Mesenchymal stem cell (in vitro differentiated cells and primary cell): Measurements from ENCODE around the gene TMEM45A.

Experiments
- DNase-seq: peaks from one replicate; pipeline ENCODE4 v3.0.0-alpha.2; 2013
- H2AFZ ChIP-seq: one replicate; pipeline ENCODE4 v1.6.1; 2013; ENCODE audit warnings: low read depth, mild to moderate bottlenecking, control low read depth, inconsistent platforms, low read length, moderate library complexity
- H2AK5ac ChIP-seq: 2 replicates; pipeline ENCODE4 v1.6.1; 2013; ENCODE audit warnings: low read length, moderate library complexity, mild to moderate bottlenecking, inconsistent platforms; ENCODE audit not compliant: severe bottlenecking
- H2BK120ac ChIP-seq: one replicate; pipeline ENCODE4 v1.6.1; 2013; ENCODE audit warnings: low read depth, mild to moderate bottlenecking, inconsistent platforms, low read length, moderate library complexity
- H2BK12ac ChIP-seq, 2 experiments: one replicate each; pipeline ENCODE4 v1.6.1; 2013; ENCODE audit warnings: inconsistent platforms in 2 of 2, low read length in 2 of 2, mild to moderate bottlenecking in 2 of 2, moderate library complexity in 2 of 2, control low read depth in 1 of 2
- H2BK15ac ChIP-seq: one replicate; pipeline ENCODE4 v1.6.1; 2013; ENCODE audit warnings: mild to moderate bottlenecking, low read depth, inconsistent platforms; ENCODE audit not compliant: poor library complexity, severe bottlenecking
- H2BK5ac ChIP-seq: 2 replicates; pipeline ENCODE4 v1.6.1; 2013; ENCODE audit warnings: low read depth, mild to moderate bottlenecking, low read length, control low read depth, inconsistent platforms; ENCODE audit not compliant: poor library complexity, severe bottlenecking
- H3K14ac ChIP-seq, 2 experiments: one replicate each; pipeline ENCODE4 v1.6.1; 2013; ENCODE audit warnings: inconsistent platforms in 2 of 2, low read length in 2 of 2, control low read depth in 1 of 2, mild to moderate bottlenecking in 1 of 2, moderate library complexity in 1 of 2
- H3K18ac ChIP-seq, 2 experiments: one replicate each; pipeline ENCODE4 v1.6.1; 2013; ENCODE audit warnings: inconsistent platforms in 2 of 2, low read length in 2 of 2, control low read depth in 1 of 2, low read depth in 1 of 2, mild to moderate bottlenecking in 1 of 2
- H3K23ac ChIP-seq, 2 experiments: one replicate each; pipeline ENCODE4 v1.6.1; 2013; ENCODE audit warnings: inconsistent platforms in 2 of 2, low read length in 2 of 2, mild to moderate bottlenecking in 2 of 2, moderate library complexity in 2 of 2, control low read depth in 1 of 2
- H3K27ac ChIP-seq: 2 replicates; pipeline ENCODE4 v1.5.1; 2013; ENCODE audit warnings: mild to moderate bottlenecking, moderate library complexity, low read length, control low read depth, inconsistent platforms; ENCODE audit not compliant: poor library complexity, severe bottlenecking
- H3K27me3 ChIP-seq, 2 experiments: 2 replicates each; pipeline versions ENCODE4 v1.6.1 to v1.7.0; 2013; ENCODE audit warnings: low read length in 2 of 2, mild to moderate bottlenecking in 2 of 2, moderate library complexity in 2 of 2, control low read depth in 1 of 2, inconsistent platforms in 1 of 2; ENCODE audit not compliant: control insufficient read depth in 1 of 2, insufficient read depth in 1 of 2
- H3K36me3 ChIP-seq, 2 experiments: 2 replicates each; pipeline versions ENCODE4 v1.6.1 to v1.7.0; 2013; ENCODE audit warnings: low read length in 2 of 2, control low read depth in 1 of 2, inconsistent platforms in 1 of 2, low read depth in 1 of 2, mild to moderate bottlenecking in 1 of 2; ENCODE audit not compliant: insufficient read depth in 2 of 2, control insufficient read depth in 1 of 2
- H3K4ac ChIP-seq, 2 experiments: one replicate each; pipeline ENCODE4 v1.6.1; 2013; ENCODE audit warnings: inconsistent platforms in 2 of 2, low read length in 2 of 2, mild to moderate bottlenecking in 2 of 2, moderate library complexity in 2 of 2, control low read depth in 1 of 2, low read depth in 1 of 2
- H3K4me1 ChIP-seq: 2 replicates; pipeline ENCODE4 v1.6.1; 2013; ENCODE audit warnings: low read depth, low read length, control low read depth; ENCODE audit not compliant: control insufficient read depth, insufficient read depth
- H3K4me2 ChIP-seq: 2 replicates; pipeline ENCODE4 v1.6.1; 2013; ENCODE audit warnings: low read length, mild to moderate bottlenecking, inconsistent platforms; ENCODE audit not compliant: poor library complexity, severe bottlenecking
- H3K4me3 ChIP-seq, 2 experiments: 2 replicates each; pipeline versions ENCODE4 v1.5.1 to v1.7.0; 2013; ENCODE audit warnings: low read length in 2 of 2, mild to moderate bottlenecking in 2 of 2, control low read depth in 1 of 2, low read depth in 1 of 2; ENCODE audit not compliant: insufficient read depth in 1 of 2
- H3K79me1 ChIP-seq: replicated peaks from 2 replicates; pipeline ENCODE4 v1.6.1; 2013; ENCODE audit warnings: mild to moderate bottlenecking, control low read depth, low read length, inconsistent platforms; ENCODE audit not compliant: poor library complexity, severe bottlenecking
- H3K9ac ChIP-seq: 2 replicates; pipeline ENCODE4 v1.7.0; 2013; ENCODE audit warnings: mild to moderate bottlenecking, low read length, moderate library complexity
- H3K9me3 ChIP-seq: 2 replicates; pipeline ENCODE4 v1.7.0; 2013; ENCODE audit warnings: mild to moderate bottlenecking, low read length; ENCODE audit not compliant: control insufficient read depth
- H4K8ac ChIP-seq: one replicate; pipeline ENCODE4 v1.6.1; 2013; ENCODE audit warnings: inconsistent platforms, mild to moderate bottlenecking, low read length, moderate library complexity
- H4K91ac ChIP-seq: one replicate; pipeline ENCODE4 v1.6.1; 2013; ENCODE audit warnings: mild to moderate bottlenecking, low read length, inconsistent platforms
- WGBS: methylation state at CpG from one replicate; pipeline ENCODE4 v1.1.7; 2013; ENCODE audit warnings: mixed read lengths; 5-methylcytosine and 5-hydroxymethylcytosine counted together

Gene TMEM45A

GRCh38 chr3:100605358-100605757 is 112.9 kb downstream of the TMEM45A start:
- H2BK12ac ChIP-seq, result no peak overlapping the region
- no peaks in the 10 kb centered on the region for H3K79me1 ChIP-seq
- no peak overlapping the region for H3K23ac ChIP-seq
- no peaks in the 10 kb centered on the region for H3K4me1 ChIP-seq
- no peak overlapping the region for H3K4me2 ChIP-seq
- no peak overlapping the region for H2BK120ac ChIP-seq
- no peak overlapping the region for H2BK15ac ChIP-seq
- no peak overlapping the region for H4K91ac ChIP-seq
- 88% methylated on average over 8 of the region's 8 CpGs for WGBS
- H3K9me3 ChIP-seq, result no peaks in the 10 kb centered on the region
- H3K27ac ChIP-seq, result no peak overlapping the region
- no peak overlapping the region for H3K4me3 ChIP-seq
- DNase-seq, result no peak
- no peak overlapping the region for H3K9ac ChIP-seq
- no peak overlapping the region for H3K4ac ChIP-seq
- no peak overlapping the region for H2BK5ac ChIP-seq
- no peak overlapping the region for H2AFZ ChIP-seq
- no peak overlapping the region for H3K18ac ChIP-seq
- H4K8ac ChIP-seq, result no peak overlapping the region
- no peaks in the 10 kb centered on the region for H3K27me3 ChIP-seq
- no peaks in the 10 kb centered on the region for H3K36me3 ChIP-seq
- H2AK5ac ChIP-seq, result no peak overlapping the region
- H3K14ac ChIP-seq, result peak overlapping the region in 1 of 2 experiments; percentile 12

GRCh38 chr3:100606894-100607512 is 114.6 kb downstream of the TMEM45A start:
- no peak overlapping the region for H3K14ac ChIP-seq
- no peak overlapping the region for H2AFZ ChIP-seq
- no peak overlapping the region for H3K18ac ChIP-seq
- no peak overlapping the region for H4K8ac ChIP-seq
- no peak overlapping the region for H2BK15ac ChIP-seq
- no peaks in the 10 kb centered on the region for H3K79me1 ChIP-seq
- no peak overlapping the region for H3K23ac ChIP-seq
- no peak for DNase-seq
- no peak overlapping the region for H2BK5ac ChIP-seq
- no peak overlapping the region for H3K27ac ChIP-seq
- no peak overlapping the region for H2BK120ac ChIP-seq
- no peaks in the 10 kb centered on the region for H3K9me3 ChIP-seq
- H3K4me1 ChIP-seq, result no peaks in the 10 kb centered on the region
- H3K4me3 ChIP-seq, result no peak overlapping the region
- no peaks in the 10 kb centered on the region for H3K36me3 ChIP-seq
- no peak overlapping the region for H2AK5ac ChIP-seq
- H3K4ac ChIP-seq, result no peak overlapping the region
- H4K91ac ChIP-seq, result no peak overlapping the region
- H3K4me2 ChIP-seq, result no peak overlapping the region
- H2BK12ac ChIP-seq, result no peak overlapping the region
- peaks cover 0 to 3% of the 10 kb centered on the region in 2 experiments for H3K27me3 ChIP-seq
- H3K9ac ChIP-seq, result no peak overlapping the region

- no peak within 1 kb of the TSS for H3K4ac ChIP-seq
- H3K9me3 ChIP-seq, result no peaks in the 10 kb centered on the region
- 89% methylated on average over 2 of the region's 2 CpGs for WGBS
- no peak within 1 kb of the TSS for H2BK120ac ChIP-seq
- H3K4me2 ChIP-seq, result no peak within 1 kb of the TSS
- no peaks in the 10 kb centered on the region for H3K36me3 ChIP-seq
- H2AFZ ChIP-seq, result no peak within 1 kb of the TSS
- no peak within 1 kb of the TSS for H4K91ac ChIP-seq
- no peak within 1 kb of the TSS for H2BK5ac ChIP-seq
- H3K4me1 ChIP-seq, result no peaks in the 10 kb centered on the region
- no peak within 1 kb of the TSS for H2BK15ac ChIP-seq
- H3K18ac ChIP-seq, result no peak within 1 kb of the TSS
- no peak within 1 kb of the TSS for H2AK5ac ChIP-seq
- H3K27ac ChIP-seq, result no peak within 1 kb of the TSS
- no peak within 1 kb of the TSS for H3K4me3 ChIP-seq
- no peak within 1 kb of the TSS for H3K23ac ChIP-seq
- H3K14ac ChIP-seq, result no peak within 1 kb of the TSS
- H3K27me3 ChIP-seq, result peaks cover 0 to 3% of the 10 kb centered on the region in 2 experiments
- no peak within 1 kb of the TSS for H4K8ac ChIP-seq
- DNase-seq, result no peak
- H2BK12ac ChIP-seq, result no peak within 1 kb of the TSS
- no peak within 1 kb of the TSS for H3K9ac ChIP-seq
- no peaks in the 10 kb centered on the region for H3K79me1 ChIP-seq
Measured at GRCh38 chr3:100609305-100609704, 116.9 kb downstream of the TMEM45A start, which contains the start of gene ADGRG7. Gene ADGRG7, plus strand, starts transcription at chr3:100609601. Its CDS starts 256 bp downstream, at chr3:100609857.

- Histone ChIP-seq H3K9me3 (no peaks in the 10 kb centered on the region), H3K4me2 (no peak overlapping the region), H3K4me1 (no peaks in the 10 kb centered on the region), H2BK5ac (no peak overlapping the region), H3K27me3 (peaks cover 0 to 3% of the 10 kb centered on the region in 2 experiments), H3K4ac (no peak overlapping the region), H2BK15ac (no peak overlapping the region), H2AFZ (no peak overlapping the region), H2AK5ac (no peak overlapping the region), H3K9ac (no peak overlapping the region), H3K18ac (no peak overlapping the region), H2BK12ac (no peak overlapping the region), H4K8ac (no peak overlapping the region), H2BK120ac (no peak overlapping the region), H3K79me1 (no peaks in the 10 kb centered on the region), H4K91ac (no peak overlapping the region), H3K27ac (no peak overlapping the region), H3K23ac (no peak overlapping the region), H3K36me3 (no peaks in the 10 kb centered on the region), H3K14ac (no peak overlapping the region), H3K4me3 (no peak overlapping the region)
- no peak for DNase-seq
- no CpG with 5 or more reads among the region's 2 CpGs for WGBS
Measured at GRCh38 chr3:100609963-100610362, 117.5 kb downstream of the TMEM45A start.
